GM18498 (cell line): ENCODE data around the gene ROBO1.

Experiments
- ATAC-seq: cut with Tn5 transposase; IDR thresholded peaks from one replicate; pipeline ENCODE4 v1.9.1; 2021; ENCODE audit warnings: mild to moderate bottlenecking, moderate library complexity; ENCODE audit not compliant: unreplicated experiment

The ROBO1 gene

GRCh38 chr3:79478620-79479019 is 289.2 kb downstream of the ROBO1 start:
- no peak for ATAC-seq

DNA sequence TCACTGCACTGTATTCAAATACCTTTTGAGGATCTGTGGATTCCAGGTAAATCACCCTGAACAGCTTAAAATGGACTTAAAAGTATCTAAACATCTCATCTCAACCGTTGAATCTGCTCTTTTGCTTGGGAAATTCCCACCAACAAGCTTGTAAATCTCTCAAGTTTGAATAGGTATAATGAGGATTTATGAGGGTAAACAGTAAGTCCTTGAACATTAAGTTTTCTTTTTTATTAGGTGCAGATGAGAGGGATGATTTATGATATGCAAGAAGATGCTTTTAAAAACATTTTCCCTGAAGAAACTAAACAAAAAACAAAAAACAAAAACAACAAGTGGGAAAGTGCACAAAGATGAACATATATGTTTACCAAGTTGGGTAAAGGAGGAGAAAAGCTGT is 290.6 kb downstream of the ROBO1 start:
- no peak for ATAC-seq

GRCh38 chr3:79473993-79474392 is 293.8 kb downstream of the ROBO1 start:
- ATAC-seq, result no peak

DNA sequence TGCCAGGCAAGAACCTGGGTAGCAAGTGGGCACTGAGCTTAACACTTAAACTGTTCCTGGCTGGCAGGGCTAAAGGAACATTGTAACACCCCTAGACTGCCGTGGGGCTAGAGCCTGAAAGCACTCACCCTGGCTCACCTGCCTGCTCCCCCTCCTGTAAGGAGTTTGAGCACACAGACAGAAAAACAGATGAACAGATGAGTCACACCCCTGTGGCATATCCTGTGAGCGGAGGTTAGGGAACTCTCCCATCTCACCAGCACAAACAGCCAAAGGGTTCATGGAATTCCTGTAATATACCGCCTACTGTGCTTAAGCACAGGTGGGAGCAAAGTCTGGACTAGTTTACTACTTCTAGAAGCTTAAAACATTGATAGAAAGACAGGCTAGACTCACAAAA is 300.1 kb downstream of the ROBO1 start:
- ATAC-seq, result no peak

GRCh38 chr3:79461129-79461792 is 306.5 kb downstream of the ROBO1 start:
- no peak for ATAC-seq

DNA sequence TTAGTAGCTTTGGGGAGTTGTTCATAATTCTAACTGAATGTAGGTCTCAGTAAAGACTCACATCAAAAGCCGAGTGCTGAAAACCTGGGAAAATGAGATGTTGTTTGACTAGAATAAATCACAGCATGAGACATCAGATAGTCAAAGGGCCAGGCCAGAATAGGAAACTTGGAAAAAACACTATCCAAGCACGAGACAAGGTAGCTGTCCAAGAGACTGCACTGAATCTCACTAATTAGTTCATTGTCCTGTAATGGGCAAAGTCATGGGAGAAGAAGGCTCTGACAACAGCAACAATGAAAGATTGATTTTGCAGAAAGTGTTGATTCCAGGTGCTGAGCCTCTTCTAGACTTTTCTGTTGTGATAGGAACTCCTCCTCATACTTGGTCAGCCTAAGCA is 314.2 kb downstream of the ROBO1 start:
- ATAC-seq, result no peak

GRCh38 chr3:79436387-79436786 is 331.4 kb downstream of the ROBO1 start:
- ATAC-seq, result no peak

DNA sequence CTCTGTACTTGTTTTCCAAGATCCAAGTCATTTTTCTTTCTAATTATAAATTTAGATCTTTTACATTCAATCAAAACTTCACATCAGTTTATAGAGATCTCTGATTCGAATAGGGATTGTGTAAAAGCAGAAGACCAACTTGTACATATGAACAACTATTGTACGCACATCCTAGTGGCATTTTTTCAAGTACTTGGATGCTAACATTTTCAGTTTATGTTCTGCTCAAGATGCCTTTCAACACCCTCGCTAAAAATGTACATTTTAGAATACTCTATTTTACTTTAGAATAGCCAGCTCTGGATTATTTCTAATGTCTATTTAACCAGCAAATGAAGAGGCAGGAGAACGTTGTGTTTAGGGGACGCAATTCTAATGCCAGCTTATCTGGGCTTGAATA is 340.7 kb downstream of the ROBO1 start:
- ATAC-seq, result no peak

GRCh38 chr3:79424811-79425210 is 343.0 kb downstream of the ROBO1 start:
- no peak for ATAC-seq

DNA sequence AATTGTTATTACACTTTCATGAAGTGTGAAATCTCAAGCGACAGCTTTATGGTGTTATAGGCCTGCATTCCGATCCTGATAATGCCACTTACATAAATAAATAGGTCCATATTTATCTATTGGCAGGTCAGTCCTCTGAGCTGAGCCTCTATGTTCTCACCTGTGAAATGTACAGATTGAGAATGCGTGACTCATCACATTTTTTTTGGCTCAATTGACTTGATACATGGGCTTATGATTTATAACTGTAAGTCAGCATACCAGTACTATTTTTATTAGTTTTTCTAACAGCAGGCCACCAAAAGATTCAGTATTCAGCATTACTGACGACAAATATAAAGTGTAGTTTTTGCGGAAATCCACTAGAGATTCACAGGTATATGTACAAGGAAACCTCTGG is 344.4 kb downstream of the ROBO1 start:
- ATAC-seq, result no peak

DNA sequence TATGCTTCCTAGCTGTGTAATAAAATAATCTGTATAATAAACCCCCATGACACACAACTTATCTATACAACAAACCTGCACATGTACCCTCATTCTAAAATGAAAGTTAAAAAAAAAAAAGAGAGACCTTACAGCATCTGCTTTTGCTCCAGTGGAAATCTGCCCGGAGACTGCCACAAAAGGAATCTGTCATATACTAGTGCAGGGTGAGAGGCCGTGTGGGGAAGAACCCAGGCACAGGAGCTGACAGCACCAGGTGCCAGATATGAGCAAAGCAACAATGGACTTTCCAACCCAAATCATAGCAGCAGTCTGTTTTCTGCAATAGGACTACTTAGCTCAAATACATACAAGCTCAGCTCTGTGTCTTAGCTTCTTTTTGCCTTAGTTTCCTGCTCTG is 346.5 kb downstream of the ROBO1 start:
- no peak for ATAC-seq

DNA sequence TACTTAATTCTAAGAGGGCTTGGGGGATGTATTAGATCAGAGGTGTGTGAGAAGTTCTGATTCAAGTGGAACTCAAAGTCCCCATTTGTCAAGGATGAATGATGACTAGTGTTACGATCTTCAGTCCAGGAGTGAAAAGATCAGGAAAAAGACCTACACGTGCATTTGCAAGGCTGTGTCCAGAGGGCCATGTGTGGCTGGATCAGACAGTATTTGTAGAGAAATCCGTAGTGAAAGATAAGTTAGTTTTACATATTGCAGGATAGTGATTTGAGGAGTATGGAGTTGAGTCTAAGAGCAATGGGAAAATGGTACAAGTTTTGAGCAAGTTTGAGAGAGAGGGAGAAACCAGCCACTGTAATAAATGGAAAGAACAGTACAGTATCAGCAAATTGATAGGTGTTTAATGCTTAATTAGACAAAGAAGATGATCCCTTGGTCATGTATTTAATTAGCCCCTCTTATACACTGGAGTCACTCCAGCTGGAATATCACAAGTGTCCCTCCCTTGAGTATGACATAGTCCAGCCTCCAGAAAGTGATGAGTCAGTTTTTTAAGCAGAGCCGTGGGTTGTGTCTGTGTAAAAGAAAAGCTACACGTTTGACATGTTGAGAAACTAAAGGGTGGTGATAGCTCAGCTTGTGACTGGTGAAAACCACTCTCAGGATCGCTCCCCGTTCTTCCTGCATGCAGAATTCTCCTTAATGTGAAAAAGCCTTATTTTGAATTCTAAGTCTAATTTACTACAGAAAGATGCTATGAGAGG is 348.8 kb downstream of the ROBO1 start:
- ATAC-seq, result no peak

DNA sequence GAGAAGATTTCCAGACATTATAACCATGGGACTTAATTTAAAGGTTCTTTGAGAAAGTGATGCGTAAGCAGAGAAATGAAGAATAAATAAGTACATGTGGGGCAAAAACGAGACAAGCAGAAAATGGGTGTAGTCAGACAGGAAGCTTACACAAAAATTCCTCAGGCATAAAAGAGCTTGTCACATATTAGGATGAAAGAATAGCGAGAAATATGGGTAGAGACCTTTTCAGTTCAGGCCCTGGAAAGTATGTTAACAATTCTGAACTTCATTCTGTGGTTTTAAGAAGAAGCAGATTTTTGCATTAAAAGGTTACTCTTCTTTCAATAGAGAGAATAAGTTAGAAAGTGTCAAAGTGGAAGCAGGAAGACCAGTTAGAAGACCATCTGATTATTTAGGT is 352.4 kb downstream of the ROBO1 start:
- no peak for ATAC-seq

DNA sequence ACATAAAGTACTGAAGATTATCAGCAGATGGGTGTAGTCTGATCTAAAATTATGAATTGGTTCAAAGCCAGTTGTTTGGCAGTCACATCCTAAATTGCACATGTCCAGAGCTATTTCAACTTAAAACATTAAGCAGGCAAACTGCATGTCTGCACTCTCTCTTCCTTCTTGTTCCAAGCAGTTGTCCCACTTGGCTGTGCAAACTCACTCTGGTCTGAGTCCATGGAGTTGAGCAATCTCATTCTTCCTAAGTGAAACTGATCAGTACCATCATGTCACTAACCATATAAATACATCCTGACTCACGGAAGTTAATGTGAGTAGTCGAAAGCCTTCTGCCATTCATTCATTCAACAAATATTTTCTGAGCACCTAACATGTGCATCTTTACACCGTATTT is 353.0 kb downstream of the ROBO1 start:
- ATAC-seq, result no peak

DNA sequence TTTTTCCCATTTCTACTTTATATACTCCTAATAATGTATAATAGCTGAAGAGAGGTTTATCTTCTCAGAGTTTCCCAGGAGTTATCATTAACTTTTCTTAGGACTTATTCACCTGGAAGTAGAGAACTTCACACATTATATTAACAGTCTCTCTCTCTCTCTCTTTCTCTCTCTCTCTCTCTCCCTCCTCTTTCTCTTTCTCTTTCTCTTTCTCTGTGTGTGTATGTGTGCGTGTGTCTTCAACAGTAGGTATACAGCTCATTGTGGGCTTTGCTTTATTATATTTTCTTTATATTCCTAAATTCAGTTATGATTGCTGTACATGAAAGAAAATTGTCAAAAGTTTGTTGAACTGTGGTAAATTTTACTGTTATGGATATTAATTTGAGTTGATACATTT is 353.8 kb downstream of the ROBO1 start:
- no peak for ATAC-seq

GRCh38 chr3:79412537-79412936 is 355.3 kb downstream of the ROBO1 start:
- ATAC-seq, result no peak

GRCh38 chr3:79410617-79411016 is 357.2 kb downstream of the ROBO1 start:
- no peak for ATAC-seq

GRCh38 chr3:79410136-79410535 is 357.7 kb downstream of the ROBO1 start:
- no peak for ATAC-seq

DNA sequence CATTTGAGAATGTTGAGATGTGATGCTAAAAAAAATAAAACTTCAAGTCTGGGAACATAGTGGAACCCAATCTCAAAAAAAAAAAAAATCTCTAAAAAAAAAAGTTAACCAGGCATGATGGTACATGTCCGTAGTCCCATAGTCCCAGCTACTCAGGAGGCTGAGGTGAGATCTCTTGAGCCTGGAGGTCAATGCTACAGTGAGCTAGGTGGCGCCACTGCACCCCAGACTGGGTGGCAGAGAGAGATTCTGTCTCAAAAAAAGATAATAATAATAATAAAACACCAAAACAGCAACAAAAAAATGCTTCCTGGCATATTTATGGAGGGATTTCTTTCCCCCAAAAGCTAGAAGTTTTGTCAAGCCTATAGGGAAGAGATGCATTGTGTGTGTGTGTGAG is 361.6 kb downstream of the ROBO1 start:
- ATAC-seq, result no peak

GRCh38 chr3:79405183-79405582 is 362.6 kb downstream of the ROBO1 start:
- ATAC-seq, result no peak

GRCh38 chr3:79396595-79396994 is 371.2 kb downstream of the ROBO1 start:
- ATAC-seq, result no peak

DNA sequence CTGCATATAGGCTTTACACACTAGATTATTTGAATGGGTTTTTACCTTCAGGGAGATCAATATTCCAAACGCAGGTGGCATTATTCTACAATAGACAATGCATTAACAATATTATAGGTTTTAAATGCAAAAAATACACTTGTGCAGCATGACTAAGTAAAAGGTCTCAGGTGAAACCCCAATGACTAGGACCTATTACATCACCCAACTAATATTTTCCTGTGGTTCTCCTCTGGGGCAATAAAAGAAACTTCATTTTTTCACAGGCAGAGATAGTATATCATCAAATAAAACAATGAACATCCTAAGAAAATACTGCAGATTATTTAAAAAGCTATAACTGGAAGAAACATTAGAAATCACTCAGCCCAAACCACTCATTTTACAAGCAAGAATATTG is 375.3 kb downstream of the ROBO1 start:
- ATAC-seq, result no peak

- no peak for ATAC-seq
Measured at GRCh38 chr3:79390352-79390751, 377.4 kb downstream of the ROBO1 start.
